Transverse colon (tissue), 3 donors: ENCODE data around the gene LRRC74A.

ENCODE experiments used
- POLR2A ChIP-seq: fragments of 450-650 bp; IDR thresholded peaks from one replicate; pipeline ENCODE4 v1.6.1; 2016; ENCODE audit warnings: antibody characterized with exemption, mild to moderate bottlenecking, moderate library complexity
- TF ChIP-seq, protein P1 (sequence below), 5 experiments: fragments of 200-600 bp in 3 of 5; fragments of 450-650 bp in 2 of 5; sonication (generic) in 3 of 5; IDR thresholded peaks; 1 replicate in 2 of 5; 2 replicates in 3 of 5; pipeline ENCODE4 v1.5.1; 2016 to 2017; ENCODE audit warnings: antibody characterized with exemption in 5 of 5, inconsistent platforms in 3 of 5, mild to moderate bottlenecking in 2 of 5, moderate library complexity in 1 of 5

- no peak for TF ChIP-seq POLR2A
- TF ChIP-seq, protein P1, sequence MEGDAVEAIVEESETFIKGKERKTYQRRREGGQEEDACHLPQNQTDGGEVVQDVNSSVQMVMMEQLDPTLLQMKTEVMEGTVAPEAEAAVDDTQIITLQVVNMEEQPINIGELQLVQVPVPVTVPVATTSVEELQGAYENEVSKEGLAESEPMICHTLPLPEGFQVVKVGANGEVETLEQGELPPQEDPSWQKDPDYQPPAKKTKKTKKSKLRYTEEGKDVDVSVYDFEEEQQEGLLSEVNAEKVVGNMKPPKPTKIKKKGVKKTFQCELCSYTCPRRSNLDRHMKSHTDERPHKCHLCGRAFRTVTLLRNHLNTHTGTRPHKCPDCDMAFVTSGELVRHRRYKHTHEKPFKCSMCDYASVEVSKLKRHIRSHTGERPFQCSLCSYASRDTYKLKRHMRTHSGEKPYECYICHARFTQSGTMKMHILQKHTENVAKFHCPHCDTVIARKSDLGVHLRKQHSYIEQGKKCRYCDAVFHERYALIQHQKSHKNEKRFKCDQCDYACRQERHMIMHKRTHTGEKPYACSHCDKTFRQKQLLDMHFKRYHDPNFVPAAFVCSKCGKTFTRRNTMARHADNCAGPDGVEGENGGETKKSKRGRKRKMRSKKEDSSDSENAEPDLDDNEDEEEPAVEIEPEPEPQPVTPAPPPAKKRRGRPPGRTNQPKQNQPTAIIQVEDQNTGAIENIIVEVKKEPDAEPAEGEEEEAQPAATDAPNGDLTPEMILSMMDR (IDR thresholded peaks at IDR 0.05) = no peak
Measured at GRCh38 chr14:76870166-76870565, 44.0 kb downstream of the LRRC74A start.
